Bone marrow (tissue), 2 donors: Measurements from ENCODE around the gene WDR27.
"Not testable (repeated sequence)": the region's sequence is repeated elsewhere in the genome, so short reads cannot be mapped to it uniquely, and the experiment has no call there.

Experiments
- DNase-seq, 2 donors: peaks; one replicate each; lab custom pipeline; 2025; lab: John Stamatoyannopoulos, UW

Gene WDR27

GRCh38 chr6:169441292-169441691, 260.5 kb downstream of the WDR27 start:
- no peak for DNase-seq

GRCh38 chr6:169439710-169440109, 262.1 kb downstream of the WDR27 start:
- no peak for DNase-seq

GRCh38 chr6:169434554-169434953, 267.3 kb downstream of the WDR27 start:
- not testable (repeated sequence) for DNase-seq

GRCh38 chr6:169429001-169429400, 272.8 kb downstream of the WDR27 start:
- DNase-seq, result no peak

GRCh38 chr6:169428532-169428931, 273.3 kb downstream of the WDR27 start:
- DNase-seq, result no peak

- DNase-seq, result no peak
Observed at GRCh38 chr6:169427856-169428255, 274.0 kb downstream of the WDR27 start.

GRCh38 chr6:169426611-169427010, 275.2 kb downstream of the WDR27 start:
- no peak for DNase-seq

- no peak for DNase-seq
Observed at GRCh38 chr6:169425628-169426370, 276.0 kb downstream of the WDR27 start.

- DNase-seq, result no peak
Observed at GRCh38 chr6:169424821-169425240, 277.0 kb downstream of the WDR27 start.

- DNase-seq, result no peak
Observed at GRCh38 chr6:169424149-169424804, 277.6 kb downstream of the WDR27 start.

GRCh38 chr6:169421586-169422264, 280.1 kb downstream of the WDR27 start:
- DNase-seq, result no peak

GRCh38 chr6:169420912-169421543, 280.8 kb downstream of the WDR27 start:
- no peak for DNase-seq

GRCh38 chr6:169417101-169417500, 284.7 kb downstream of the WDR27 start:
- DNase-seq, result no peak

- DNase-seq, result no peak
Observed at GRCh38 chr6:169416249-169416648, 285.6 kb downstream of the WDR27 start.

- no peak for DNase-seq
Observed at GRCh38 chr6:169415179-169415578, 286.6 kb downstream of the WDR27 start.

GRCh38 chr6:169411722-169412121, 290.1 kb downstream of the WDR27 start:
- no peak for DNase-seq

GRCh38 chr6:169411296-169411695, 290.5 kb downstream of the WDR27 start:
- DNase-seq, result no peak

- DNase-seq, result no peak
Observed at GRCh38 chr6:169409742-169410312, 292.0 kb downstream of the WDR27 start.

- no peak for DNase-seq
Observed at GRCh38 chr6:169407325-169407724, 294.5 kb downstream of the WDR27 start.
